Karpas-422 (cell line): ENCODE results near the gene MCAT. TPM values are rescaled to one million over a fixed set of nuclear protein-coding genes. Genes with fewer than 3 reads are reported as not detected.

Experiments used
- DNase-seq: peaks from one replicate; pipeline ENCODE4 v3.0.0-alpha.2; 2015
- H2AFZ ChIP-seq: fragments of 200-600 bp; sonication (generic); 2 replicates; pipeline ENCODE4 v1.6.1; 2014; ENCODE audit warnings: antibody characterized with exemption, low read length, mixed read lengths
- H3K27ac ChIP-seq: fragments of 200-600 bp; sonication (generic); 2 replicates; pipeline ENCODE4 v1.5.1; 2014; ENCODE audit warnings: mild to moderate bottlenecking, low read length, moderate library complexity
- H3K27me3 ChIP-seq: fragments of 200-600 bp; sonication (generic); 2 replicates; pipeline ENCODE4 v1.6.1; 2014; ENCODE audit warnings: low read length, mixed read lengths
- H3K36me3 ChIP-seq: fragments of 200-600 bp; sonication (generic); 2 replicates; pipeline ENCODE4 v1.6.1; 2014; ENCODE audit warnings: low read length, mixed read lengths; ENCODE audit not compliant: insufficient read depth
- H3K4me1 ChIP-seq: fragments of 200-600 bp; sonication (generic); 2 replicates; pipeline ENCODE4 v1.6.1; 2014; ENCODE audit warnings: mild to moderate bottlenecking, low read length, mixed read lengths
- H3K4me2 ChIP-seq: fragments of 200-600 bp; sonication (generic); 2 replicates; pipeline ENCODE4 v1.6.1; 2014; ENCODE audit warnings: low read length, low read depth, mild to moderate bottlenecking; ENCODE audit not compliant: poor library complexity, severe bottlenecking
- H3K4me3 ChIP-seq: fragments of 200-600 bp; sonication (generic); 2 replicates; pipeline ENCODE4 v1.5.1; 2014; ENCODE audit warnings: mild to moderate bottlenecking, antibody characterized with exemption, low read length, mixed read lengths
- H3K79me2 ChIP-seq: fragments of 200-600 bp; sonication (generic); 2 replicates; pipeline ENCODE4 v1.6.1; 2014; ENCODE audit warnings: mild to moderate bottlenecking, low read length, mixed read lengths
- H3K9ac ChIP-seq: fragments of 200-600 bp; sonication (generic); 2 replicates; pipeline ENCODE4 v1.6.0; 2014; ENCODE audit warnings: low read length
- H3K9me2 ChIP-seq: fragments of 200-600 bp; sonication (generic), shearing (Covaris generic); replicated peaks from 2 replicates; pipeline ENCODE4 v1.6.0; 2014; ENCODE audit warnings: mild to moderate bottlenecking, low read length, moderate library complexity; ENCODE audit not compliant: insufficient read depth
- H3K9me3 ChIP-seq: fragments of 300-700, 200-600 bp; sonication (generic); 2 replicates; pipeline ENCODE4 v1.6.1; 2014; ENCODE audit warnings: low read length, mixed read lengths
- H4K20me1 ChIP-seq: fragments of 200-600 bp; sonication (generic); 2 replicates; pipeline ENCODE4 v1.6.1; 2014; ENCODE audit warnings: mild to moderate bottlenecking, antibody characterized with exemption, low read length, low read depth; ENCODE audit not compliant: insufficient read depth
- total RNA-seq: library from RNA; depleted of rRNA; stranded (reverse); fragments of >200 nt; shearing (Covaris generic); gene quantifications from 2 replicates; pipeline ENCODE4 v1.2.3, GENCODE V29; 2014; ENCODE audit warnings: low replicate concordance

Gene MCAT
- total RNA-seq, 1 experiment from 2014 or later, result 15.0 TPM

DNA sequence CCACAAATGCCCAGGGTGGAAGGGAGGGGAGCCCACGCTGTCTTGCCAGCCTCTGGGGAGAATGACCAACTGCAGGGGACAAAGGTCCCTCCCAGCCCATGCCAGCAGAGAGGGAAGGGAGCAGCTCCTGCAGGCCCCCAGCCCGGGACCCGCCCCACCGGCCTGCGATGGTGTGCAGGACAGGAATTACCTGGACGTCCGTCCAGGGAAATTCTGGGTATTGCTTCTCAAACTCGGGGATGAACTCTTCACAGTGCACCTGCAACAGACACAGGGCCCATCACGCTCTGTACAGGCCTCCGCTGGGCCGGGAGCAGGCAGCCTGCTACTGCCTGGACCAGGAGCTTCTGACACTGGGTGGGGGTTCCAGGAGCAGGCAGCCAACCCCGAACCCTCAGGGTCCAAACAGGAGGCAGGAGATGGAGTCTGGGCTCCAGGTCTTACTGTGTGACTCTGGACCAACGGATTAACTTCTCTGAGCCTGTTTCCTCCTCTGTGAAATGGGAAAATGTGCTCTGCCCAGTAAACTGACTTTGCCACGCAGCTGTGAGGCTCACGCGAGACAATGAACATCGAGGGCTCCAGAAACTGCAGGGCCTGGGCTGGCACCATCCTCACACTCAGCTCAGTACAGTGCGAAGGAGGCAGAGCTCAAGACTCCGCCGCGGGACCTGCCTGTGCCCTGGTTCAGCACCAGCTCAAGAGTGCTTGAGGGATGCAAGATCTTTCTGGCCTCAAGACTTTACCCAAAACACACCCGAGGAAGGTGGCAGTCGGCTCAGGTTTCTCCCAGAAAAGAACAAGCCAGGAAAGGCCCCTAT is 26.3 kb upstream of the MCAT start:
- H4K20me1 ChIP-seq, result no peaks in the 10 kb centered on the region
- no peaks in the 10 kb centered on the region for H3K27me3 ChIP-seq
- DNase-seq, result no peak
- no peaks in the 10 kb centered on the region for H3K4me1 ChIP-seq
- H3K36me3 ChIP-seq, result no peaks in the 10 kb centered on the region; the same call in 1 of the 2 replicates
- H3K9ac ChIP-seq, result no peak overlapping the region
- no peak overlapping the region for H3K27ac ChIP-seq
- no peaks in the 10 kb centered on the region for H3K79me2 ChIP-seq
- H2AFZ ChIP-seq, result no peak overlapping the region
- no peak overlapping the region for H3K4me2 ChIP-seq
- no peaks in the 10 kb centered on the region for H3K9me3 ChIP-seq
- no peak overlapping the region for H3K4me3 ChIP-seq
- H3K9me2 ChIP-seq, result no peaks in the 10 kb centered on the region

DNA sequence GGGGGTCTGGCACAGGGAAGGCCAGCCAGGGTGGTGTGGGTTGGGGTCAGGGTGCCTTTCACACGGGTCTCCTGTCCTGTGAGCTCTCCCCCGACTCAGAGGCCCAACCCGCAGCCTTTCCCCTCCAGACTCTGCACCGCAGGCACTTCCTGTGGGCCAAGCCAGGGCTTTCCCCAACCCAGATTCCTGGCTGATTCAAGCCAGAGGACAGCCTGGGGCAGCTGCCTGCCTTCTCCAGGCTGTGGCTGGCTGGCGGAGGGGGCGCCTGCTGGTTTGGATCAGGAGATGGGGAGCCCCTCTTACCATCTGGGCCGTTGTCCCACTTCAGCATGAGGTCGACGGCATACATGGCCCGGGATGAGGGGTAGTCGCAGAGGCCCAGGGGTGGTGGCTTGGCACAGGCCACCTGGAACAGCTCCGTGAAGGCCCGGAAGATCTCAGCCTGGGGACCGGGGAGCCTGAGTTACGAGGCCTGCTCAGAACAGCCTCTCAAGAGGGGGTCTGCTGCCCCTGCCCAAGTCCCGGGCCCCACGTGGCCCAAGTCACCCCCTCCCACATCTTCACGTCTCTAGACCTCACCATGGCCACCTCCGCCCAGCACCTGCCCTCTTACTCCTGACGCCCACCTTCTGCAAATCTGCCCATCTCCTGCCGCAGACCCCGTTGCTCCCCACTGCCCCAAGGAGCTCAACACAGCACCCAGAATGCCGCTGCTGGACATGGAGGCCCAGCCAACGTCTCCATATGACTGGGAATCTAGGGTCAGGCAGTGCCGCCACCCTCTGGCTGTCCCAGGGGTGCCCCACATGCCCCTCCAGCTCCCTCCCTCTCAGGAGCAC is 25.5 kb upstream of the MCAT start:
- Histone ChIP-seq H3K79me2 (no peaks in the 10 kb centered on the region), H3K27me3 (no peaks in the 10 kb centered on the region), H4K20me1 (no peaks in the 10 kb centered on the region), H3K4me1 (no peaks in the 10 kb centered on the region), H3K9me3 (no peaks in the 10 kb centered on the region), H3K9me2 (no peaks in the 10 kb centered on the region), H3K36me3 (no peaks in the 10 kb centered on the region; the same call in 1 of the 2 replicates), H3K9ac (no peak overlapping the region), H3K4me2 (no peak overlapping the region), H3K27ac (no peak overlapping the region), H2AFZ (no peak overlapping the region), H3K4me3 (no peak overlapping the region)
- no peak for DNase-seq

DNA sequence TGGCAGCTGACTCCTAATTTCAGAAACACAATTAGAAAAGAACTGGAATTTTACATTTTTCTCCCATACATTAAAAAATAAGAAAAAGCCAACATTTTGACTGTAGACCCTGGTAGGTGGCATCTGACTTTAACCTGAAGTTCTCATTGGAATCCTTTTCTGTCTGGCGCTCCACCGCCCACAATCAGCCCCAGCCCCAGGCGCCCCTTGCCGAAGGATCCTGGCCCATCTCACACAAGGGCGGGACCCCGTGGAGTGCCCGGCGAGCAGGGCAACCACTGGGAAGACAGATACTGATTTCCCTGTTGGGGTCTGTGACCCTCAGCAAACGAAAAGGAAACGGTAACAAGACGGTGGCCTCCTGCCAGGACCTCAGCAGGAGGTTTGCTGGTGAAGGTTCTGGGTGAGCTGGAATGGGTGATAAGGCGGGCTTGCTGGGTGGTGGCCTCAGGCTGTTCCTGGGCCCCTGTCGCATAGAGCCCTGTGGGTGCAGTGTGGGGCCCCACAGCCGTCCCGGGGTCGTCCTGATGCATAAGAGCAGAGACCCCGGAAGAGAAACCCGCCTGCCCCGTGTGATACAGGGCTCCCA is 23.9 kb upstream of the MCAT start:
- no peak overlapping the region for H3K27ac ChIP-seq
- no peak for DNase-seq
- no peak overlapping the region for H3K9ac ChIP-seq
- H3K36me3 ChIP-seq, result no peaks in the 10 kb centered on the region; the same call in 1 of the 2 replicates
- H3K9me2 ChIP-seq, result no peaks in the 10 kb centered on the region
- H4K20me1 ChIP-seq, result no peaks in the 10 kb centered on the region
- no peak overlapping the region for H2AFZ ChIP-seq
- H3K27me3 ChIP-seq, result no peaks in the 10 kb centered on the region
- H3K79me2 ChIP-seq, result no peaks in the 10 kb centered on the region
- H3K4me3 ChIP-seq, result no peak overlapping the region
- no peaks in the 10 kb centered on the region for H3K4me1 ChIP-seq
- no peaks in the 10 kb centered on the region for H3K9me3 ChIP-seq
- H3K4me2 ChIP-seq, result no peak overlapping the region

DNA sequence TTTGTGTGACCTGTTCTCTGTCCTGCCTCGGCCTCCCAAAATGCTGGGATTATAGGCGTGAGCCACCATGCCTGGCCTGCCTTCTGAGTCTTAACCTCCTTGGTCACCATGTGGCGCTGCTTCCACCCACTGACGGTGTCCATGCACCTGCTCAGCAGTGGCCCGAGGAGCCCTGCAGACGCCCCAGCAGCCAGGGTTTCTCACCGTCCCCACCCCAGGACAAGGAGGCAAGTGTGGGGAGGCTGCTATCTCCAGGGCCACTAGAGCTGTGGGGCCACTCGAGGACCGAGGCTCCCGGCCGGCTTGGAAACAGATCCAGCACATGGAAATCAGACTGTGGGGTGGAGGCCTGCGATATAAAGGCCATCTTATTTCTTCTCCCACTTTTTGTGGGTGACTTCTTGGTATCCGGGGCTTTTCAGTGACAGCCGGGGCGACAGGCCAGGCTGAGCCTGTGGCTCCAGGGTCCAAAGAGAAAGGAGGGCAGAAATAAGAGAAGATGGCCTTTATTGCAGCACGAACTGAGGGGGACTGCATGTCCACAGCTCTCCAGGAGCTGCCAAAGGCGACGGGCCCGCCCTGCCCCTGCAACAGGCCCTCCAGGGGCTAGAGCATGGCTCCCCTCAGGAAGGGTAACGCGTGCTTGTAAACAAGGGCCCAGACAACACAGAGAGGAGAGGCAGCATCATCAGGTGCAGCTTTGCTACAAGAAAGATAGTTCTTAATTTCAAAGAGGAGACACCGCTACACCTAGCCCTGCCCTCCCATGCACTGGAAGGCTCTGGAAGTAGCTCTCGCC is 23.1 kb upstream of the MCAT start:
- Histone ChIP-seq H3K9ac (no peak overlapping the region), H3K4me1 (no peaks in the 10 kb centered on the region), H3K27me3 (no peaks in the 10 kb centered on the region), H3K9me3 (no peaks in the 10 kb centered on the region), H3K36me3 (no peaks in the 10 kb centered on the region; the same call in 1 of the 2 replicates), H3K9me2 (no peaks in the 10 kb centered on the region), H4K20me1 (no peaks in the 10 kb centered on the region), H3K4me3 (no peak overlapping the region), H3K79me2 (no peaks in the 10 kb centered on the region), H3K4me2 (no peak overlapping the region), H2AFZ (no peak overlapping the region), H3K27ac (no peak overlapping the region)
- no peak for DNase-seq

DNA sequence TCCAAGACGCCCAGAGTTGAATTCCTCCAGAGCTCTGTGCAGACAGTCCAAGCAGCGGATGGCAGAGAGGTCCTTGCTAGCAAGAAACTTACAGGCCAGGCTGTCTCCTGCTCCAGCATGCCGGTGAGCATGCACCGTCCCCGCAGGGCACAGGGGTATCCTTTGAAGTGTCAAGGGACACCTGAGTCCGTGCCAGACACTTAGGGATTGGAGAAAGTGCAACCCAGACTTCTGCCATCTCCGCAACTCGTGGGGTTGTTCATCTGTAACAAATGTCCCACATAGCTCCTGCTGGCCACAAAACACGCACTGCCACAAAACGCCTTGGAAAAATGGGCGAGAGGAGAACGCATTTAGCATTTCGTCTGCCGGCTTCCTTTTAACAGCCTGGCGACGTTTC is 21.4 kb upstream of the MCAT start:
- no peaks in the 10 kb centered on the region for H4K20me1 ChIP-seq
- no peak overlapping the region for H3K4me2 ChIP-seq
- no peaks in the 10 kb centered on the region for H3K27me3 ChIP-seq
- H3K9me2 ChIP-seq, result no peaks in the 10 kb centered on the region
- no peak overlapping the region for H3K4me3 ChIP-seq
- H3K9ac ChIP-seq, result no peak overlapping the region
- no peak for DNase-seq
- H3K9me3 ChIP-seq, result no peaks in the 10 kb centered on the region
- H2AFZ ChIP-seq, result no peak overlapping the region
- no peaks in the 10 kb centered on the region for H3K36me3 ChIP-seq
- H3K27ac ChIP-seq, result no peak overlapping the region
- no peaks in the 10 kb centered on the region for H3K79me2 ChIP-seq
- H3K4me1 ChIP-seq, result no peaks in the 10 kb centered on the region

DNA sequence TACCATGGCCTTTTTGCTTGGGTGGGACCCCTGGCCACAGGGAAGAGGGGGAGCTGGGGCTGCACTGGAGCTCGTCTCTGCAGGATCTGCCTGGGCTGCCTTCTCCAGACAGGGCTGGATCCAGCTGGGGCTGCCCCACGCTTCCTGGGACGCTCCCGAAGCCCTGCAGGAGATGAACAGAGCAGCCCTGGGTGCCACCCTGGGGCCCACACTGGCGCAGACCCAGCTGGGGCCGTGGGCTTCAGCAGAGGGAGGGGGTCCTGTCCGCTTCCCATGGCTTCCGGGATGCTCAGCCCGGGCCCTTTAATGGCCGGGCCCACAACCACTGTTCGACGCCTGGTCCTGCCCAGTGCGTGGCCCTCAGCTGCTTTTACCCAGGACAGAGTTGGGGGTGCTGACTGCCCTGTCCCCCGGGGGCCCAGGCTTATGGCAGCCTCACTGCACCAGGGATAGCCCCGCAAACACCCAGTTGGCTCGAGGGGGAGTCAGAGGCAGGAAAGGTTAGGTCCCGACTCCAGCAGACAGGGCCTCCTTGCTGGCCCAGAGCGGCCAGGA is 20.1 kb upstream of the MCAT start:
- Histone ChIP-seq H3K9me2 (no peaks in the 10 kb centered on the region), H3K4me2 (no peak overlapping the region), H2AFZ (no peak overlapping the region), H3K27ac (no peak overlapping the region), H3K4me1 (no peaks in the 10 kb centered on the region), H3K27me3 (no peaks in the 10 kb centered on the region), H3K9ac (no peak overlapping the region), H3K36me3 (no peaks in the 10 kb centered on the region), H3K4me3 (no peak overlapping the region), H3K79me2 (no peaks in the 10 kb centered on the region), H3K9me3 (no peaks in the 10 kb centered on the region), H4K20me1 (no peaks in the 10 kb centered on the region)
- DNase-seq, result no peak

- Histone ChIP-seq H4K20me1 (no peaks in the 10 kb centered on the region), H3K4me2 (no peak overlapping the region), H2AFZ (no peak overlapping the region), H3K9ac (no peak overlapping the region), H3K4me1 (no peaks in the 10 kb centered on the region), H3K36me3 (no peaks in the 10 kb centered on the region), H3K27me3 (no peaks in the 10 kb centered on the region), H3K79me2 (no peaks in the 10 kb centered on the region), H3K9me3 (no peaks in the 10 kb centered on the region), H3K27ac (no peak overlapping the region), H3K4me3 (no peak overlapping the region), H3K9me2 (no peaks in the 10 kb centered on the region)
- DNase-seq, result no peak
Observed at GRCh38 chr22:43162412-43163150, 19.4 kb upstream of the MCAT start.
